ENCODE measurements around the gene OXT.
"Not testable (repeated sequence)": the region's sequence is repeated elsewhere in the genome, so short reads cannot be mapped to it uniquely, and the experiment has no call there.

Gene OXT

GRCh38 chr20:3115190-3116107 lies 44.0 kb downstream of the OXT start:
- H3K4me3 ChIP-seq (ENCODE audit: control insufficient read depth, low read depth, low read length): no peak overlapping the region
- TF ChIP-seq CTCF (IDR thresholded peaks at IDR 0.05; ENCODE audit: control insufficient read depth, insufficient read depth, low read depth, low read length, missing control alignments): peak; percentile 78
- DNase-seq (ENCODE audit: low read depth): peak; percentile 17

GRCh38 chr20:3116341-3116740 lies 44.9 kb downstream of the OXT start:
- no peak for DNase-seq (ENCODE audit: low read depth)
- H3K4me3 ChIP-seq (ENCODE audit: control insufficient read depth, low read depth, low read length): no peak overlapping the region
- TF ChIP-seq CTCF (IDR thresholded peaks at IDR 0.05; ENCODE audit: control insufficient read depth, insufficient read depth, low read depth, low read length, missing control alignments): no peak

- DNase-seq (ENCODE audit: low read depth): peak; percentile 54
- TF ChIP-seq CTCF (IDR thresholded peaks at IDR 0.05; ENCODE audit: control insufficient read depth, insufficient read depth, low read depth, low read length, missing control alignments): peak; percentile 74
- H3K4me3 ChIP-seq (ENCODE audit: control insufficient read depth, low read depth, low read length): not testable (repeated sequence)
Measured at GRCh38 chr20:3117839-3118379, 46.5 kb downstream of the OXT start.

- no peak for DNase-seq (ENCODE audit: low read depth)
- no peak for TF ChIP-seq CTCF (IDR thresholded peaks at IDR 0.05; ENCODE audit: control insufficient read depth, insufficient read depth, low read depth, low read length, missing control alignments)
- H3K4me3 ChIP-seq (ENCODE audit: control insufficient read depth, low read depth, low read length): no peak overlapping the region
Measured at GRCh38 chr20:3119044-3119443, 47.6 kb downstream of the OXT start.

- no peak for DNase-seq (ENCODE audit: low read depth)
- TF ChIP-seq CTCF (IDR thresholded peaks at IDR 0.05; ENCODE audit: control insufficient read depth, insufficient read depth, low read depth, low read length, missing control alignments): no peak
- H3K4me3 ChIP-seq (ENCODE audit: control insufficient read depth, low read depth, low read length): no peak overlapping the region
Measured at GRCh38 chr20:3121271-3121911, 50.0 kb downstream of the OXT start.

Data from AG09309 (cell line).